Neuronal stem cell (in vitro differentiated cells): ENCODE results near the gene YIPF4.
"Not testable (repeated sequence)": the region's sequence is repeated elsewhere in the genome, so short reads cannot be mapped to it uniquely, and the experiment has no call there.

ENCODE experiments used
- DNase-seq: peaks from one replicate; pipeline ENCODE4 v3.0.0-alpha.2; 2013; ENCODE audit warnings: low spot score
- H2AFZ ChIP-seq: one replicate; pipeline ENCODE4 v1.6.1; 2013; ENCODE audit warnings: mild to moderate bottlenecking, low read length, inconsistent platforms
- H2AK5ac ChIP-seq: 2 replicates; pipeline ENCODE4 v1.6.1; 2013; ENCODE audit warnings: low read depth, mild to moderate bottlenecking, inconsistent platforms, low read length, moderate library complexity, mixed read lengths
- H2BK120ac ChIP-seq: 2 replicates; pipeline ENCODE4 v1.6.1; 2013; ENCODE audit warnings: low read depth, mild to moderate bottlenecking, inconsistent platforms, low read length, moderate library complexity, mixed read lengths
- H2BK12ac ChIP-seq: one replicate; pipeline ENCODE4 v1.6.1; 2013; ENCODE audit warnings: low read length, inconsistent platforms
- H2BK15ac ChIP-seq: 2 replicates; pipeline ENCODE4 v1.6.1; 2013; ENCODE audit warnings: mild to moderate bottlenecking, low read length, inconsistent platforms, mixed read lengths
- H2BK5ac ChIP-seq: one replicate; pipeline ENCODE4 v1.6.1; 2013; ENCODE audit warnings: inconsistent platforms, mild to moderate bottlenecking, low read length, moderate library complexity
- H3K14ac ChIP-seq: one replicate; pipeline ENCODE4 v1.6.1; 2013; ENCODE audit warnings: low read length, inconsistent platforms
- H3K18ac ChIP-seq: 2 replicates; pipeline ENCODE4 v1.6.1; 2013; ENCODE audit warnings: low read length, inconsistent platforms
- H3K23ac ChIP-seq: 2 replicates; pipeline ENCODE4 v1.6.1; 2013; ENCODE audit warnings: low read depth, mild to moderate bottlenecking, mixed read lengths, low read length, inconsistent platforms; ENCODE audit not compliant: poor library complexity
- H3K27ac ChIP-seq: replicated peaks from 3 replicates; pipeline ENCODE4 v1.5.1; 2013; ENCODE audit warnings: low read length, inconsistent platforms
- H3K27me3 ChIP-seq, 3 experiments: 2 replicates each; pipeline ENCODE4 v1.6.1; 2013; ENCODE audit warnings: low read length in 3 of 3, mild to moderate bottlenecking in 2 of 3, inconsistent platforms in 1 of 3, low read depth in 1 of 3, mixed read lengths in 1 of 3, moderate library complexity in 1 of 3; ENCODE audit not compliant: control insufficient read depth in 3 of 3, insufficient read depth in 3 of 3
- H3K36me3 ChIP-seq, 2 donors: replicated peaks in 1 of 2; 2 replicates each; pipeline ENCODE4 v1.6.1; 2013; ENCODE audit warnings: low read length in 2 of 2; ENCODE audit not compliant: control insufficient read depth in 2 of 2, insufficient read depth in 2 of 2
- H3K4ac ChIP-seq: 2 replicates; pipeline ENCODE4 v1.6.1; 2013; ENCODE audit warnings: inconsistent platforms, mild to moderate bottlenecking, low read length, moderate library complexity
- H3K4me1 ChIP-seq, 2 donors: 1 replicate in 1 of 2; 2 replicates in 1 of 2; pipeline ENCODE4 v1.6.1; 2013; ENCODE audit warnings: low read length in 2 of 2, low read depth in 1 of 2; ENCODE audit not compliant: control insufficient read depth in 2 of 2, insufficient read depth in 1 of 2
- H3K4me2 ChIP-seq: one replicate; pipeline ENCODE4 v1.6.1; 2013; ENCODE audit warnings: mild to moderate bottlenecking, low read length, inconsistent platforms; ENCODE audit not compliant: insufficient read depth, poor library complexity, severe bottlenecking
- H3K4me3 ChIP-seq, 2 donors: 2 replicates each; pipeline ENCODE4 v1.5.1; 2013; ENCODE audit warnings: low read length in 2 of 2, mild to moderate bottlenecking in 2 of 2, inconsistent platforms in 1 of 2, moderate library complexity in 1 of 2
- H3K79me1 ChIP-seq: one replicate; pipeline ENCODE4 v1.6.1; 2013; ENCODE audit warnings: low read depth, mild to moderate bottlenecking, inconsistent platforms, low read length, moderate library complexity
- H3K9ac ChIP-seq: one replicate; pipeline ENCODE4 v1.6.1; 2013; ENCODE audit warnings: mild to moderate bottlenecking, low read depth, low read length, inconsistent platforms; ENCODE audit not compliant: poor library complexity
- H3K9me3 ChIP-seq, 2 donors: replicated peaks in 1 of 2; 2 replicates each; pipeline versions ENCODE3 to v1.6.1; 2013; ENCODE audit warnings: low read length in 2 of 2, mild to moderate bottlenecking in 2 of 2, inconsistent platforms in 1 of 2, low read depth in 1 of 2, mixed read lengths in 1 of 2, moderate library complexity in 1 of 2; ENCODE audit not compliant: control insufficient read depth in 2 of 2, insufficient read depth in 1 of 2
- H4K8ac ChIP-seq: one replicate; pipeline ENCODE4 v1.6.1; 2013; ENCODE audit warnings: low read depth, mild to moderate bottlenecking, inconsistent platforms, low read length, moderate library complexity
- H4K91ac ChIP-seq: one replicate; pipeline ENCODE4 v1.6.1; 2013; ENCODE audit warnings: low read length, low read depth, mild to moderate bottlenecking, inconsistent platforms; ENCODE audit not compliant: poor library complexity
- WGBS, 2 donors: extraction: QIAGEN DNeasy Blood & Tissue Kit; methylation state at CpG; one replicate each; pipeline ENCODE4 v1.1.7; 2013; ENCODE audit warnings: missing lambda C conversion rate in 2 of 2, mixed read lengths in 1 of 2; ENCODE audit not compliant: insufficient read length in 2 of 2, insufficient replicate concordance in 1 of 2; ENCODE audit errors: extremely low coverage in 2 of 2; 5-methylcytosine and 5-hydroxymethylcytosine counted together

Gene YIPF4

DNA sequence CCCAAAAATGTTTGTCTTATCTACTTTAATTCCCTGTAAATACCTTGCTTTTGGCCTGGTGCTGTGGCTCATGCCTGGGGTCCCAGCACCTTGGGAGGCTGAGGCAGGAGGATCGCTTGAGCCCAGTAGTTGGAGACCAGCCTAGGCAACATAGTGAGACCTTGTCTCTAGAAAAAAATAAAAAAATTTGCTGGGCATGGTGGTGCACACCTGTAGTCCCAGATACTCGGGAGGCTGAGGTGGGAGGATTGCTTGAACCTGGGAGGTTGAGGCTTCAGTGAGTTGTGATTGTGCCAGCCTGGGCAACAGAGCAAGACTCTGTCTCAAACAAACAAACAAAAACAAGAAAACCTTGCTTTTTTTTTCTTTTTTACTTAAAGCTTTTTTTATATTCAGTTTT is 85.3 kb downstream of the YIPF4 start:
- H3K79me1 ChIP-seq, H2AK5ac ChIP-seq, H3K4me1 ChIP-seq, DNase-seq, H2AFZ ChIP-seq, H3K4me2 ChIP-seq, H2BK15ac ChIP-seq, H2BK12ac ChIP-seq, H3K9me3 ChIP-seq, H2BK120ac ChIP-seq, H4K8ac ChIP-seq, H3K27ac ChIP-seq, H4K91ac ChIP-seq, H3K23ac ChIP-seq, H3K18ac ChIP-seq, H3K4ac ChIP-seq, H2BK5ac ChIP-seq, H3K4me3 ChIP-seq, H3K27me3 ChIP-seq, H3K14ac ChIP-seq, H3K9ac ChIP-seq: not testable (repeated sequence)
- WGBS, 2 donors: no CpG with 5 or more reads among the region's 2 CpGs
- H3K36me3 ChIP-seq: peaks cover 0 to 28% of the 10 kb centered on the region in 2 donors

DNA sequence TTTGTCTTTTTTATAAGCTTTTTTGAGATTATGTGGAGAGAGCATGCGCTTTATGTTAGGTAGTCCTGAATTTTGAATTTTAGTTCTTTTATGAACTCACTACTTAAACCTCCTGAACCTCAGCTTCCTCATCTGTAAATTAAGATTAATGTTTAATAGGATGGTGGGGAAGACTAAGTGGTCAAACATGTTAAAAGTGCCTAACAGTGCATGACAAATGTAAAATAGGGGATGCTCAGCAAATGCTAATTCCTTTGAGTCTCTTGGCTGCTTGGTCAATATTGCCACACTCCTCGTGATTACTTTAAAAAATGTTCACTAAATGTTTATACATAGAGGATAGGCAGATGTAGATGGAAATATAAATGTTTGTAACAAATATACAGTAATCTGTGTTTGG is 85.9 kb downstream of the YIPF4 start:
- Histone ChIP-seq H3K4ac (no peak overlapping the region), H3K4me1 (peaks cover 0 to 4% of the 10 kb centered on the region in 2 donors), H2BK12ac (no peak overlapping the region), H2BK120ac (no peak overlapping the region), H2BK15ac (no peak overlapping the region), H3K9me3 (no peaks in the 10 kb centered on the region), H3K36me3 (peaks cover 0 to 28% of the 10 kb centered on the region in 2 donors), H4K8ac (no peak overlapping the region), H3K27me3 (no peaks in the 10 kb centered on the region), H2BK5ac (no peak overlapping the region), H3K23ac (no peak overlapping the region), H3K4me2 (no peak overlapping the region), H3K14ac (no peak overlapping the region), H3K9ac (no peak overlapping the region), H3K27ac (no peak overlapping the region), H3K4me3 (no peak overlapping the region), H2AFZ (no peak overlapping the region), H3K79me1 (peaks cover 2% of the 10 kb centered on the region), H2AK5ac (no peak overlapping the region), H3K18ac (no peak overlapping the region), H4K91ac (no peak overlapping the region)
- WGBS, 2 donors: no CpG with 5 or more reads among the region's 2 CpGs
- no peak for DNase-seq

DNA sequence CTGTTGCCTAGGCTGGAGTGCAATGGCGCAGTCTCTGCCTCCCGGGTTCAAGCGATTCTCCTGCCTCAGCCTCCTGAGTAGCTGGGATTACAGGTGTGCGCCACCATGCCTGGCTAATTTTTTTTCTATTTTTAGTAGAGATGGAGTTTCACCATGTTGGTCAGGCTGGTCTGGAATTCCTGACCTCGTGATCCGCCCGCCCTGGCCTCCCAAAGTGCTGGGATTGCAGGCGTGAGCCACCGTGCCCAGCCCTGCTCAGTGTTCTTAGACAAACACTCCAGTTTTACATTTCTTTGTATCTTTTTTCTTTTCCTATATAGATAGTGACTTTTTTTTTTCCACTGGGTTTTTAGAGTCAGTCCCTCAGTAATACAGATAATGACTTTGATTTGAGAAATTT is 86.6 kb downstream of the YIPF4 start:
- H2BK12ac ChIP-seq, H3K9ac ChIP-seq, H3K4ac ChIP-seq, DNase-seq, H3K23ac ChIP-seq, H3K4me3 ChIP-seq, H3K4me1 ChIP-seq, H2AFZ ChIP-seq, H2AK5ac ChIP-seq, H3K9me3 ChIP-seq, H3K79me1 ChIP-seq, H3K18ac ChIP-seq, H2BK120ac ChIP-seq, H3K27ac ChIP-seq, H4K8ac ChIP-seq, H3K4me2 ChIP-seq, H4K91ac ChIP-seq, H2BK15ac ChIP-seq, H2BK5ac ChIP-seq, H3K14ac ChIP-seq, H3K27me3 ChIP-seq: not testable (repeated sequence)
- WGBS, 2 donors: no CpG with 5 or more reads among the region's 9 CpGs
- peaks cover 0 to 23% of the 10 kb centered on the region in 2 donors for H3K36me3 ChIP-seq

DNA sequence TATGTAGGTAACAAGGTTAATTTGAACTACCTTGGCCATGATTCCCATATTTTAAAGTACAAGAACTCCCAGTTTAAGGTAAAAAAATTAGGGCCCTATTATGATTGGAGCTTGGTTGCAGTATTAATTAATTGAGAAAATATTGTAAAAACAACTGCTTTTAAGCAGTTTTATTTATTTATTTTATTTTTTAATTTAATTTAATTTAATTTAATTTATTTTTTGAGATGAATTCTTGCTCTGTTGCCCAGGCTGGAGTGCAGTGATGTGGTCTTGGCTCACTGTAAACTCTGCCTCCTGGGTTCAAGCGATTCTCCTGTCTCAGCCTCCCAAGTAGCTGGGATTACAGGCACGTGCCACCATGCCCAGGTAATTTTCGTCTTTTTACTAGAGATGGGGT is 88.0 kb downstream of the YIPF4 start:
- not testable (repeated sequence) for H3K18ac ChIP-seq, DNase-seq, H4K91ac ChIP-seq, H3K4ac ChIP-seq, H3K9me3 ChIP-seq, H2AK5ac ChIP-seq, H2BK12ac ChIP-seq, H3K9ac ChIP-seq, H3K27ac ChIP-seq, H3K14ac ChIP-seq, H3K4me3 ChIP-seq, H2BK15ac ChIP-seq, H3K79me1 ChIP-seq, H3K4me2 ChIP-seq, H2BK120ac ChIP-seq, H4K8ac ChIP-seq, H2BK5ac ChIP-seq, H3K4me1 ChIP-seq, H3K23ac ChIP-seq, H2AFZ ChIP-seq, H3K27me3 ChIP-seq
- whole genome bisulfite sequencing, 2 donors: no CpG with 5 or more reads among the region's 3 CpGs
- H3K36me3 ChIP-seq: peaks cover 0 to 12% of the 10 kb centered on the region in 2 donors
